Retina (tissue), 1 donor: ENCODE data around the gene ATPAF2.

ENCODE experiments used
- DNase-seq: peaks from one replicate; pipeline ENCODE4 v3.0.0-alpha.2; 2016

The ATPAF2 gene

GRCh38 chr17:17983376-17983775, 55.6 kb downstream of the ATPAF2 start:
- DNase-seq: no peak

- DNase-seq: no peak
These were observed 56.2 kb downstream of the ATPAF2 start for GRCh38 chr17:17982801-17983200.

GRCh38 chr17:17981330-17981729, 57.6 kb downstream of the ATPAF2 start:
- DNase-seq: no peak

GRCh38 chr17:17979778-17980177, 59.2 kb downstream of the ATPAF2 start:
- no peak for DNase-seq

- DNase-seq: no peak
These were observed 60.2 kb downstream of the ATPAF2 start for GRCh38 chr17:17978481-17979424.

- DNase-seq: no peak
These were observed 61.9 kb downstream of the ATPAF2 start for GRCh38 chr17:17976931-17977570.

GRCh38 chr17:17975436-17975835, 63.5 kb downstream of the ATPAF2 start:
- no peak for DNase-seq

- DNase-seq: no peak
These were observed 66.1 kb downstream of the ATPAF2 start for GRCh38 chr17:17972952-17973254.

GRCh38 chr17:17972126-17972951, 66.6 kb downstream of the ATPAF2 start, which contains the start of the genes DRC3 and TOM1L2:
Gene DRC3 (plus strand): TSS chr17:17972862. CDS start chr17:17977599, 4,737 bp downstream.
Gene TOM1L2 (minus strand): TSS chr17:17972400. CDS start chr17:17972313, 87 bp downstream.
- DNase-seq: peak; percentile 99

GRCh38 chr17:17971431-17972125, 67.4 kb downstream of the ATPAF2 start:
- DNase-seq: no peak

- no peak for DNase-seq
These were observed 68.1 kb downstream of the ATPAF2 start for GRCh38 chr17:17970699-17971430.
